GM12873 (cell line): ENCODE results near the gene NCOR1.
A peak's percentile ranks its signal among the peaks of the same experiment; 100 is the strongest.

ENCODE experiments used
- CTCF ChIP-seq: IDR thresholded peaks from 2 replicates; pipeline ENCODE4 v1.5.1; 2012; ENCODE audit warnings: low read depth, mild to moderate bottlenecking, moderate library complexity, low read length, control low read depth; ENCODE audit not compliant: insufficient read depth; ENCODE audit errors: missing control alignments

NCOR1 gene

GRCh38 chr17:16215273-16215964, at the start of gene NCOR1:
Gene NCOR1, minus strand, starts transcription at chr17:16215534. Its CDS starts 20,965 bp downstream, at chr17:16194569.
- TF ChIP-seq CTCF = peak; percentile 34

- no peak for TF ChIP-seq CTCF
Measured at GRCh38 chr17:16262201-16262600, 46.9 kb upstream of the NCOR1 start.

GRCh38 chr17:16261049-16261448, 45.7 kb upstream of the NCOR1 start:
- no peak for TF ChIP-seq CTCF

GRCh38 chr17:16259926-16260325, 44.6 kb upstream of the NCOR1 start:
- no peak for TF ChIP-seq CTCF

GRCh38 chr17:16258901-16259300, 43.6 kb upstream of the NCOR1 start:
- TF ChIP-seq CTCF = no peak

- TF ChIP-seq CTCF = no peak
Measured at GRCh38 chr17:16255481-16255921, 40.2 kb upstream of the NCOR1 start.

- TF ChIP-seq CTCF = no peak
Measured at GRCh38 chr17:16254773-16255400, 39.6 kb upstream of the NCOR1 start.
